ENCODE results near the gene PSKH1. TPM values are rescaled to one million over a fixed set of nuclear protein-coding genes. Genes with fewer than 3 reads are reported as not detected.
A peak's percentile ranks its signal among the peaks of the same experiment; 100 is the strongest.

PSKH1 gene
- total and polyA plus RNA-seq, 2 donors from 2014 or later: 23.6 to 33.2 TPM

- intact Hi-C loops (cut with DNase I): no loop called here
- Histone ChIP-seq H3K4me1 (ENCODE audit: control insufficient read depth in 2 of 3, insufficient read depth in 2 of 3, low read depth in 1 of 3, low read length in 3 of 3) (peaks cover 0 to 9% (median 0%) of the 10 kb centered on the region in 3 donors), H3K27ac (ENCODE audit: low read depth in 2 of 2, low read length in 2 of 2) (no peak within 1 kb of the TSS), H3K4me3 (ENCODE audit: low read length in 3 of 3) (no peak within 1 kb of the TSS), H3K27me3 (ENCODE audit: control insufficient read depth, insufficient read depth, low read length) (no peaks in the 10 kb centered on the region), H3K36me3 (ENCODE audit: control insufficient read depth in 2 of 3, insufficient read depth in 3 of 3, low read length in 3 of 3) (peaks cover 0 to 38% (median 9%) of the 10 kb centered on the region in 3 donors), H3K9ac (ENCODE audit: low read length in 3 of 3) (no peak within 1 kb of the TSS), H3K9me3 (ENCODE audit: control insufficient read depth in 2 of 3, insufficient read depth in 1 of 3, low read length in 3 of 3) (no peaks in the 10 kb centered on the region)
- DNase-seq (peak in 1 of 5 donors; percentile 88), FAIRE-seq (no peak)
- TF ChIP-seq CTCF (IDR thresholded peaks at IDR 0.05; ENCODE audit: borderline replicate concordance, extremely low read depth, insufficient read depth): no peak
These were observed 50.8 kb downstream of the PSKH1 start, which contains the start of gene LCAT for GRCh38 chr16:67943619-67944504. Gene LCAT, minus strand, starts transcription at chr16:67944120. Its CDS starts 19 bp downstream, at chr16:67944101.

DNA sequence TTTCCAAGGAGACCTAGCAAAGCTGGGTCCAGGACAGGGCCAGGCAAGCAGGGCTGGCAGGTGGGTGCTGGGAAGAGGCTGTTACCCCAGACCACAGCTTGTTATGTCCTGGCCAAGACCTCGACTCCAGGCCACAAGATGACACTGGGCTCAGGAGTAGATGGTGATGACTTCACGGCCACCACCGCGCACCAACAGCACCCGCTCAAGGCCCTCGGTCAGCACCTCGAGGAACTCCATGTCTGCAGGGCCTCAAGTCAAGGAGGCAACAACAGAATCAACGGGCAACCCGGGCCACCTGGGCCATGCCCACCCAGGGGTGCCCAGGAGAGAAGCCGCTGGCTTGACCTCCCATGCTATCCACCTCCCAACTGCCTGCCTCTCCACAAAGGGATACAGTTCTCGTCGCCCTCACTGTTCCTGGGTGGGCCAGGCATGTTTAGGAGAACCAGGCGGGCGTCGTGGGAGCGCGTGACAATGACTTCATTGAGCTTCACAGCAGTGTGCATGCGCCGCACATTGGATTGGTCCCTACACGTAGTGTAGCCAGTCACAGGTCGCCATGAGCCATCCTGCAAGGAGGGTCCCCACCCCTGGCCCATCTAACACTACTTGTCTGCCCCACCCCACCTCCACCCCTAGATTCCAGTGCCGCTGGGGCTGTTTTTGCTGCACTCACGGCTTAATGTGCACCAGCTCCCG lies 51.8 kb downstream of the PSKH1 start:
- Histone ChIP-seq H3K27ac (ENCODE audit: low read depth in 2 of 2, low read length in 2 of 2) (no peak overlapping the region), H3K4me1 (ENCODE audit: control insufficient read depth in 2 of 3, insufficient read depth in 2 of 3, low read depth in 1 of 3, low read length in 3 of 3) (peaks cover 0 to 6% (median 0%) of the 10 kb centered on the region in 3 donors), H3K9me3 (ENCODE audit: control insufficient read depth in 2 of 3, insufficient read depth in 1 of 3, low read length in 3 of 3) (no peaks in the 10 kb centered on the region), H3K9ac (ENCODE audit: low read length in 3 of 3) (no peak overlapping the region), H3K4me3 (ENCODE audit: low read length in 3 of 3) (no peak overlapping the region), H3K36me3 (ENCODE audit: control insufficient read depth in 2 of 3, insufficient read depth in 3 of 3, low read length in 3 of 3) (peaks cover 0 to 40% (median 9%) of the 10 kb centered on the region in 3 donors), H3K27me3 (ENCODE audit: control insufficient read depth, insufficient read depth, low read length) (no peaks in the 10 kb centered on the region)
- no peak for TF ChIP-seq CTCF (IDR thresholded peaks at IDR 0.05; ENCODE audit: borderline replicate concordance, extremely low read depth, insufficient read depth)
- DNase-seq (no peak), FAIRE-seq (no peak)
- intact Hi-C loops (cut with DNase I): no loop called here

DNA sequence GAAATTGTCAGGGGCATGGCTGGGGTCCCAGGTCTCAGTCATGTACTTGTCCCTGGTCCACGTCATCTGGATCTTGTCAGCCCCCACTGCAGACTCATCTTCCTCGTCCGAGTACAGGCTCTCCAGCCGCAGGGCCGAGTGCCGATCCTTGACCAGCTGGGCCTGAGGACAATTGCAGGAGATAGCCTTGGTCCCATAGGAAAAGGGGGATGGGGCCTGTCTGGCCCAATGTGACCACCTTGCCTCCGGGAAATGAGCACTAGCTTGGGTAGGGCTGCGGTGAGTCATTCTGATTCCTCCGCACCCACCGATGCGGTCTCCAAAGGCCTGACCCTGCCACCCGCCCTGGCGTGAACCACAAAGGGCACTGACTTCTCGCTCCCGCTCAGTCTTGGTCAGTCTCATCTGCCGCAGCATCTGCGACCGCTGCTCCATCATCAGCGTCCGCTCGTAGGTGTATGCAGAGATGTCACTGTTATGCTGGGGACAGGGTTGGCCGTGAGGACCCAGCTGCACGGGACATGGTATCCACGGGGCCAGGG lies 52.4 kb downstream of the PSKH1 start:
- TF ChIP-seq CTCF (IDR thresholded peaks at IDR 0.05; ENCODE audit: borderline replicate concordance, extremely low read depth, insufficient read depth): no peak
- intact Hi-C loops (cut with DNase I): no loop called here
- Histone ChIP-seq H3K36me3 (ENCODE audit: control insufficient read depth in 2 of 3, insufficient read depth in 3 of 3, low read length in 3 of 3) (peaks cover 0 to 45% (median 9%) of the 10 kb centered on the region in 3 donors), H3K9ac (ENCODE audit: low read length in 3 of 3) (no peak overlapping the region), H3K27ac (ENCODE audit: low read depth in 2 of 2, low read length in 2 of 2) (no peak overlapping the region), H3K4me1 (ENCODE audit: control insufficient read depth in 2 of 3, insufficient read depth in 2 of 3, low read depth in 1 of 3, low read length in 3 of 3) (no peaks in the 10 kb centered on the region), H3K27me3 (ENCODE audit: control insufficient read depth, insufficient read depth, low read length) (no peaks in the 10 kb centered on the region), H3K4me3 (ENCODE audit: low read length in 3 of 3) (no peak overlapping the region), H3K9me3 (ENCODE audit: control insufficient read depth in 2 of 3, insufficient read depth in 1 of 3, low read length in 3 of 3) (no peaks in the 10 kb centered on the region)
- peak in 1 of 5 donors; percentile 72 for DNase-seq
- no peak for FAIRE-seq
